UCSD-AML1 (cell line): ENCODE data around the gene VPS37B.

Experiments
- DNase-seq: peaks from one replicate; lab custom pipeline; 2025; ENCODE audit not compliant: unreplicated experiment; lab: John Stamatoyannopoulos, UW

The VPS37B gene

DNA sequence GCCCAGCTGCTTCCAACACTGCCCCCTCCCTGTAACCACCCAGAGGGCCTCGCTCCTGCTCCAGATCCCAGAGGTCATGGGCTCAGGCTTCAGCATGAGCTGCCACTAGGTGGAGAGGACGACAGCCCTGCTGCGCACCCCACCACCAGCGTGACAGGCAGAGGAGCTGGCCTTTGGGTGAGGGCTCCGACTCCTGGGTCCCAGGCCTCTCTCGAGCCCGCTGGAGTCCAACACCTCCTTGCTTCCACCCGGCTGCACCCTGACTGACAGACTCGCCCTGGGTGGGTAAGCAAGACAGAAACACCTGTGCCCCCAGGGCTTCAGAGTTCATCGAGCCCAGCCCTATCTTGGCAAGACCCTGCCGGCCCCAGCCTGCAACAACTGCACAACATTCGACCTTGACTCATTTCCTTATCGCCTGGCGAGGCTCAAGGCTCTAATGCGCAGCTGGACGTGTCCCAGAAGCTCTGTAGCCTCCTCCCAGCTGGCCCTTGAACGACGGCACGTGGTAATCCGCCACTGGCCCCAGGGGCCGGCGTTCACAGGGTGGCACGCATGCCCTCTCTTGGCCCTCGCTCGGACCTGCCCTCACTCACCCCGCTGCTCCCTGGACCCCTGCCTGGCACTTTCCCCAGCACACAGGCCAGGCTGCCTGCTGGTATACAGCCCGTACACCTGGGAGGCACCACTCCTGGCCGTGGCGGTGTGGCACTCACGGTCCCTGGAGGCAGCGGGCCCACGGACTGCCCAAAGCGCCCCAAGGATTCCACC is 28.0 kb downstream of the VPS37B start:
- peak; percentile 28 for DNase-seq

DNA sequence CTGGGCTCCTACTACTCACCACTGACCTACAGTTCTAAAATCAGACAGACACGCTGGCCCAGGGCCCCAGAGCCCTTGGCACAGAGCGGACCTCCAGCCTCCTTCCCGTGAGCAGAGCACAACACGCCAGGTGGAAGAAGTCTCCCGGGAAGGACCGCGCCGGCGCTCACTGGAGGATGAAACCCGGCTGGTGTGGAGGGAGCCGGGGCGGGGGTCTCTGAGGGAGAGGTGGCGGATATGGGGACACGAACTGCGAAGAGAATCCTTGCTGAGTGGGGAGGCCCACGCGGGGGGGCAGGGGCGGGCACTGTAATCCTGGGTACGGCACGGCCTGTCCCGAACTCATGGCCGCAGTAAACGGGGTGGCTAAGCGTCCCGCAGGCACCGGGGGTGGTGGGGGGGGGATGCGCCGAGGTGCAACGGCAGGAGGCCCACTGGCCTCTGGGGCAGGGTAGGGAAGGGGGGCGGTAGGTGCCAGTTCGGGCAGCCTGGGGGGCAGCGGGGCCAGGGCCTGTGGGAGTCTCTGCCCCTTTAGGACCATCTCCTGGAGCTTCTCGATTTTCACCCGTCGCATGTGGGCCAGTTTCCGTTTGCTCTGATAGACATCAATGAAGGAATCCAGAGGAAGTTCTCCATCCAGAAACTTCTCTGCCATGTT is 28.8 kb downstream of the VPS37B start:
- DNase-seq, result no peak

DNA sequence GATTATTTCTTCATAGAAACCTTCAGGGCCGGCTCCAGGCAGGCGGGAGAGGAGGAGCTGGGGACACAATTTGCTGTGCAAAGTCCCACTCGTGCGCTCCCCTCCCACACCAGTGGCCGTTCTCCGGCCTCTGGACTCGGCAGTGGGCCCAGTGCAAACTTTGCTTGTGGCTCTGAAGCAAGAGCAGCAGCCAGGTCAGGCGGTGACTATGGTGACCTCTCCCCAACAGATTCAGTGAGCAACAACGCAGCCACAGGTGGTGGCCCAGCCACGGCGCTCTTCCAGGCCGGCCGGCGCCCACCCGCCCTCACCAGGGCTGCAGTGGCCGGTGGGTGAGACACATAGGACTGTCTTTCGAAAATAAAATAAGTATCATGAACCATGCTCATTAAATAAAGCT is 29.5 kb downstream of the VPS37B start:
- no peak for DNase-seq

DNA sequence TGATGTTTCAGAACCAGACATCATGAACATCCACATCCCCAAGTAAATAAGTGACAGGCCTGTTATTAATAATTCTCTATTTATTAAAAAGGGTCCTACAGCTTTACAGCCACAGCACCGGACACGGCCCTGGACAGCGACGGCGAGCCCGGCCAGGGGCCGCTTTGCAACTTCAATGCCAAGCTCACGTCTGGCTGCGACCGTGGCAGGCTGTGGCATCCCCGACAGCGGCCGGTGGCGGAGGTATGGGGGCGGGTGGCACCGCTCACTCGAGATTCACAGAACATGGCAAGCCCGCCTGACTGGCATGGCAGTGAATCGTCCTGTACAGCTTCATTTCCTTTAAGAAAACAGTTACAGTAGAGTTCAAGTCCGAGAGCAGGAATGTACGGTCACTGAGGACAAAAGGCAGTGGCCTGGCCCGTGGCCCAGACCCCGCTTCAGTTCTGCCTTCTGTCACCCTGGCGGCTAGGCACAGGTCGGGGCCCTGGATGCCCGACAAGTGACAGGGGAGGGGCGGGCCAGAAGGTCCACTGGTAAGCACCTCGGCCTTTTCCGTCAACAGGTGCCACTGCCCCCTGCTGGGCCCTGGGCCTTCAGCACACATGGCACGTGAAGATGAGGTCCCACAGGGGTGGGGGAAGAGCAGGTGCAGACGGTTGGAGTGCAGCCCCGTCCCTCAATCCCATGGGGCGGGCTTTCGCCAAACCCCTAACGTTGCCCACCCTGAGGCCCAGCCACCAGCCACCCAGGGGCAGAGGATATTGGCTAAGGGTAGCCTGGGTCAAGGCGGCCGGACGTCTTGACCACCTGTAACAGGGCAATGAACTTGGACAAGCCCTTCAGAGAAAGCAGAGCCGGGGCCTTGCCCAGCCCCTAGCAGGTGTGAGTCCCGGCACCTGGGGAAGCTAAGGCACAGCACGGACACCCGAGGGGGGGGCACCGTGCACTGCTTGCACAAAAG is 30.4 kb downstream of the VPS37B start:
- DNase-seq, result peak; percentile 25

DNA sequence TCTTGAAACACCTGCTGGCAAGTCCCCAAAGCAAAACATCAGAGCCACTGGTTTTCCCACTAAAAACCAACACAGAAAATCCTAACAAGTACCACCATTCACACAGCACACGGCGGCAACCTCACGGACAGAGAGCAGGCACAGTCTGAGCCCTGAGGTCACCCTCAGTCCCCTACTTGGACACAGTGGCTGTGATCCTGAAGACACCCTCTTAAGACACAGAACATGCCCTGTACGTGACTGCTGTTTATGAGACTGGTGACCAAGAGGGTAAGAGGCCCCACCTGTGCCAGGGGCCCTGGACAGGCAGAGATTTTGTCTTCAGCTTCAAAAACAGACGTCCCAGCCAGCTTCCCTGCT is 31.1 kb downstream of the VPS37B start:
- no peak for DNase-seq

DNA sequence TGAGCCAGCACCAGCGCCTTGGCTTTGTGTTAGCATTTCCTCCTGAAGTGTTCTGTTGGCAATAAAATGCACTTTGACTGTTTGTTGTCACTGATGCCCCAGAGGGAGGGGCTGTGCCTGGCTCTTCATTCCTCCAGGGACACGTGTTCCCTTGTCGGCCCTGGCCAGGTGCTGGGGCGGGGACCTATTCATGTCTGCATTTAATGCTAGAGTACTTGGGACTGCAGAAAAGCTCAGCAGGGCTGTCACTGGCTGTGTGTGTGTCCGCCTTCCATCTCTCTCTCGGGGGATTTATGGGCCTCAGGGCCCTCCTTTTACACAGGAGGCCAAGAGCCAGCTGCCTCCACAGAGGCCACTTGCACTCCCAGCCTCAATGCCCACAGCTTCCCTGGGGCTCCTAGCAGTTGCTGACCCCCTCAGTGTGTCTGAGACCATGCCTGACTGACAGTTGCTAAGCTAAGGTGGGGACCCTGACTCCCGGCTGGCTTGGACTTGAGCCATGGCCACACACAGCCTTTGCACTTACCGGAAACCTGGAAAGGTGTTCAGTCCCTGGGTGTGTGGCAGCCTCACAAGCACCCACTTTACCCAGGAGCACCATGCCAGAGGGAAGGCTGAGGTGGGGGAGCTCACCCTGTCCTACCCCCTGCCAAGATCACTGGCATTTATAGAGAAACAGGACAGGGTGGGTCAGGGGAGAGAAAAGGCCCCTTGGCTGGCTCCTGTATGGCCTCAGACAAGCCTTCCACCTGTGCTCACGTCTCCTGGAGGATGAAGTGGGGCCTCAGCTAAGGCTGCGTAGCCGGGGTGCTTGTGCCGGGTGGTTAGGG is 32.8 kb downstream of the VPS37B start:
- DNase-seq, result no peak

DNA sequence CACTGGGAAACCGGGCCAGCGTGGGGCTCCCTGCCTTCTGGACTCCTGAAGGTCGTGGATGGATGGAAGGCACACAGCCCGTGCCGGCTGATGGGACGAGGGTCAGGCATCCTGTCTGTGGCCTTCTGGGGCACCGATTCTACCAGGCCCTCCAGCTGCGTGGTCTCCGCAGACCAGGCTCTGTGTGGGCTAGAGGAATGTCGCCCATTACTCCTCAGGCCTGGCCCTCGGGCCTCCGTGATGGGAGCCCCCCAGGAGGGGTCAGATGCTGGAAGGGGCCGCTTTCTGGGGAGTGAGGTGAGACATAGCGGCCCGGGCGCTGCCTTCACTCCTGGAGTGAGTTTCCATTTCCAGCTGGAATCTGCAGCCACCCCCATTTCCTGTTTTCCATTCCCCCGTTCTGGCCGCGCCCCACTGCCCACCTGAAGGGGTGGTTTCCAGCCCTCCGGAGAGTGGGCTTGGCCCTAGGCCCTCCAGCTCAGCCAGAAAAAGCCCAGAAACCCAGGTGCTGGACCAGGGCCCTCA is 33.8 kb downstream of the VPS37B start:
- no peak for DNase-seq

DNA sequence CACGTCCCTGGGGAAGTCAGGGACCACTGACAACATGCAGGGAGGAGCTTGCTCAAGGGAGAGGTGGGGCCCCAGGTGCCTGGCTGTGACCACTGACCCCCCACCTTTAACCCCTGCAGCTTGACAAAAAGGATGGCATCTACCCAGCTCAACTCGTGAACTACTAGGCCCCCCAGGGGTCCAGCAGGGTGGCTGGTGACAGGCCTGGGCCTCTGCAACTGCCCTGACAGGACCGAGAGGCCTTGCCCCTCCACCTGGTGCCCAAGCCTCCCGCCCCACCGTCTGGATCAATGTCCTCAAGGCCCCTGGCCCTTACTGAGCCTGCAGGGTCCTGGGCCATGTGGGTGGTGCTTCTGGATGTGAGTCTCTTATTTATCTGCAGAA is 34.3 kb downstream of the VPS37B start:
- DNase-seq, result no peak

DNA sequence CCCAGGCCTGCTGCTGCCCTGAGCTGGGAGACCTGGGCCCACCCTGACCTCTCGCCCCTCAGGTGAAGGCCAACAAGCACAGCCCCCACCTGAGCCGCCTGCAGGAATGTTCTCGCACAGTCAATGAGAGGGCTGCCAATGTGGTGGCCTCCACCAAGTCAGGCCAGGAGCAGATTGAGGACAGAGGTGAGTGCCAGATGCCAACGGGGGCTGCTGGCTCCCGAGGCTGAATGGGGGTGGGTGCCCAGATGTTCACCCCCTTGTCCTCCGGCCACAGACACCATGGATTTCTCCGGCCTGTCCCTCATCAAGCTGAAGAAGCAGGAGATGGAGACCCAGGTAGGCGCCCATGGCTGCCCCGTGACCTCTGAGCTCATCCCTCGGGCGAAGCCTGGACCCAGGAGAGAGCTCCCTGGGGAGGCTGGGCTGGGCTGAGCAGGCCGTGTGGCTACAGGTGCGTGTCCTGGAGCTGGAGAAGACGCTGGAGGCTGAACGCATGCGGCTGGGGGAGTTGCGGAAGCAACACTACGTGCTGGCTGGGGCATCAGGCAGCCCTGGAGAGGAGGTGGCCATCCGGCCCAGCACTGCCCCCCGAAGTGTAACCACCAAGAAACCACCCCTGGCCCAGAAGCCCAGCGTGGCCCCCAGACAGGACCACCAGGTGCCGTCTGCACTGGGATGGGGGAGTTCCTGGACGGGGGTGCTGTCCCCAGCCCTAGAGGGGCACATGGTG is 34.9 kb downstream of the VPS37B start:
- no peak for DNase-seq

DNA sequence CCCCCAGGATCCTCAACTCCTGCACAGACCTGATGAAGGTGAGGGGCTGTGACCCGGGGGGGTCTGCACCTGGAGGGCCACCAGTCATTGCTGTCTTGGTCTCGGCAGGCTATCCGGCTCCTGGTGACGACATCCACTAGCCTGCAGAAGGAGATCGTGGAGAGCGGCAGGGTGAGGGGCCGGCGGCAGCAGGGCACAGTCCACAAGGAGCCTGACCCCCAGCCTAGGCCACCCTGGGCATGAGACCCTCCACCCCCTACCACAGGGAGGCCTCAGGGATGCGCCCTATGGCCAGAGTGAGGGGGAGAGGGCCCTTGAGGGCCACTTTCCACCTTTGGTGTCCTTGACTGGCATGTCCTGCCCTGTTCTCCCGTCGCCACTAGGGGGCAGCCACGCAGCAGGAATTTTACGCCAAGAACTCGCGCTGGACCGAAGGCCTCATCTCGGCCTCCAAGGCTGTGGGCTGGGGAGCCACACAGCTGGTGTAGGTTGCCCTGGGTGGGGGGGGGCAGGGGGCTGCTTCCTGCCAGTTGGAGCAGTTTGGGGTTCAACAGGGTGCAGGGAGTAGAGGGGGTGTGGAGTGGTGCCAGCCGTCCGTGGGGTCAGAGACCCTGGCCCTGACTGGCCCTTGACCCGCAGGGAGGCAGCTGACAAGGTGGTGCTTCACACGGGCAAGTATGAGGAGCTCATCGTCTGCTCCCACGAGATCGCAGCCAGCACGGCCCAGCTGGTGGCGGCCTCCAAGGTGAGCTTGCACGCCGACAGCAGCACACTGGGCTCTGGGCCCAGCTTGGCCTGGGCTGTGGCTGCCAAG is 35.7 kb downstream of the VPS37B start:
- DNase-seq, result peak; percentile 80

DNA sequence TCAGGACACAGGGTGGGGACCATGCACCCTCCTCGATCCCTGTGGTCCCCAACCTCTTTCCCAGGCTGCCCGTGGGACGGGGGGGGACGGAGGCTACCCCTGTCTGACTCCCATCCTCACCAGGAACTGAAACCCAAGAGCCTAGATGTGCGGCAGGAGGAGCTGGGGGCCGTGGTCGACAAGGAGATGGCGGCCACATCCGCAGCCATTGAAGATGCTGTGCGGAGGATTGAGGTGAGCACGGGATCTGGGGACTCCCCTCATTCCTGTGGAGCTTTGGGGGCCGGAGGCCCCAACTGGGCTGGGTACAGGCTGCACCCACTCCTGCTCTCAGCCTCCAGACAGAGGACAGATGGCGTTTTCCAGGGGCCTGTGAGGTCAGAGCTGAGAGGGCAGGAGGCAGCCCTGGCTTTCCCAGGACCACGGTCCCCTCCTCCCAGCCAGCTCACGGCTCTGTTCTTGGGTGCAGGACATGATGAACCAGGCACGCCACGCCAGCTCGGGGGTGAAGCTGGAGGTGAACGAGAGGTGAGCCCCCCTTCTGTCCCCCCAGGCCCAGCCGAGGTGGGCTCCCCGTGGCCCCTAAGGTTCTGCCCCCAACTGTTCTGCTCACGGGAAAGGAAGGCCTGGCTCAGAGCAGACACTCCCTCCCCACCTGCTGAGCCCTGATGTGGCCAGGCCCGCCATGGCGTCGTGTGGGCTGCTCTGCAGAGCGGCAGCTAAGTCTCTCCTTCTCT is 36.5 kb downstream of the VPS37B start:
- no peak for DNase-seq

DNA sequence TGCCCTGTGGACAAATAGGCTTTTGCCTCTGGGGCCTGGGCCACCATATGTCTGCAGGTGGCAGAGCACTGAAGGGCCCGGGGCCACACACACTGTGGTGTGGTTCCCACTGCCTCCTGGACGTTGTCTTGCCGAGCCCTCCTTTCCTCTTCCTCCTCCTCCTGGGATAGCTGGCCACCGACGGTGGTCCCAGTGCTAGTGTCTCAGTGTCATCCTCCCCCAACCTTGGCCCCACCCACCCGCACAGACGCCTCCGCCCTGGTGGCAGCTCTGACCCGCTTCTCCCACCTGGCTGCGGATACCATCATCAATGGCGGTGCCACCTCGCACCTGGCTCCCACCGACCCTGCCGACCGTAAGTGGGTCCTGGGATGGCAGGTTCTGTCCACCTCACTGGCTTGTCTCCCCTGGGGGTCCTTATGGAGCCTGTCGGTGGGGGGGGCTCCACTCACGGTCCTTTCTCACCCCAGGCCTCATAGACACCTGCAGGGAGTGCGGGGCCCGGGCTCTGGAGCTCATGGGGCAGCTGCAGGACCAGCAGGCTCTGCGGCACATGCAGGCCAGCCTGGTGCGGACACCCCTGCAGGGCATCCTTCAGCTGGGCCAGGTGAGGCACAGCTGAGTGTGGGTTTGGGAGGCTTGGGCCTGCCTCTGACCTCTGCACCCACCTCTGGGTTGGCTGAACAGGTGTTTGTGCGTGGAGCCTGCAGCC is 37.2 kb downstream of the VPS37B start:
- DNase-seq, result no peak

DNA sequence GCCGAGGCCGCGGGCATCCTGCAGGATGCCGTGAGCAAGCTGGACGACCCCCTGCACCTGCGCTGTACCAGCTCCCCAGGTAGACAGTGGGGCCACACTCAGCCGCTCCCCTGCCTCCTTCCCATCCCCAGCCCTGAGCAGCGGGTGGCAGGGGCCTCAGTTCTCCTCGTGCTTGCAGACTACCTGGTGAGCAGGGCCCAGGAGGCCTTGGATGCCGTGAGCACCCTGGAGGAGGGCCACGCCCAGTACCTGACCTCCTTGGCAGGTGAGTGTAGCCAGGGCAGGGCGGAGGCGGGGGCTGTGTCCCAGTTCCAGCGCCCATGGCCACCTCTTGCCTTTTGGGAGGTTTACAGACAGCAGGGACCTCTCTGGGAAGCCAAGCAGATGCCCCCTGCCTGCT is 37.8 kb downstream of the VPS37B start:
- no peak for DNase-seq

DNA sequence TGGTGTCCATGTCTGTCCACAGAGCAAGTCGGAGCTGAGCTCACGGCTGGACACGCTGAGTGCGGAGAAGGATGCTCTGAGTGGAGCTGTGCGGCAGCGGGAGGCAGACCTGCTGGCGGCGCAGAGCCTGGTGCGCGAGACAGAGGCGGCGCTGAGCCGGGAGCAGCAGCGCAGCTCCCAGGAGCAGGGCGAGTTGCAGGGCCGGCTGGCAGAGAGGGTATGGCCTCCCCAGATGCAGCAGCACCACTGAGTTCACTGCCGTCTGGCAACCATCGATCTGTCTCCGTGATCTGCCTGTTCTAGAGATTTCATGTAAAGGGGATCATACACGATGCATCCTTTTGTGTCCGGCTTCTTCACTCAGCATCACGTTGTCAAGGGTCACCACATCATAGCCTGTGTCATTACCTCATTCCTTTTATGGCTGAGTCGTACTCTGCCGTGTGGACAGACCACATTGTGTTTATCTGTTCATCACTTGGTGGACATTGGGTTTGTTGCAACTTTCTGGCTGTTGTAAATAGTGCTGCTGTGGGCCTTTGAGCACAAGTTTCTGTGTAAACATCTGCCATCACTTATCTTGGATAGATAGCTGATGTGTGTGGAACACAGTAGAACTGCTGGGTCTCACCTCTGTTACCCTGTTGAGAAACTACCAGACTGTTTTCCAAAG is 38.8 kb downstream of the VPS37B start:
- no peak for DNase-seq

DNA sequence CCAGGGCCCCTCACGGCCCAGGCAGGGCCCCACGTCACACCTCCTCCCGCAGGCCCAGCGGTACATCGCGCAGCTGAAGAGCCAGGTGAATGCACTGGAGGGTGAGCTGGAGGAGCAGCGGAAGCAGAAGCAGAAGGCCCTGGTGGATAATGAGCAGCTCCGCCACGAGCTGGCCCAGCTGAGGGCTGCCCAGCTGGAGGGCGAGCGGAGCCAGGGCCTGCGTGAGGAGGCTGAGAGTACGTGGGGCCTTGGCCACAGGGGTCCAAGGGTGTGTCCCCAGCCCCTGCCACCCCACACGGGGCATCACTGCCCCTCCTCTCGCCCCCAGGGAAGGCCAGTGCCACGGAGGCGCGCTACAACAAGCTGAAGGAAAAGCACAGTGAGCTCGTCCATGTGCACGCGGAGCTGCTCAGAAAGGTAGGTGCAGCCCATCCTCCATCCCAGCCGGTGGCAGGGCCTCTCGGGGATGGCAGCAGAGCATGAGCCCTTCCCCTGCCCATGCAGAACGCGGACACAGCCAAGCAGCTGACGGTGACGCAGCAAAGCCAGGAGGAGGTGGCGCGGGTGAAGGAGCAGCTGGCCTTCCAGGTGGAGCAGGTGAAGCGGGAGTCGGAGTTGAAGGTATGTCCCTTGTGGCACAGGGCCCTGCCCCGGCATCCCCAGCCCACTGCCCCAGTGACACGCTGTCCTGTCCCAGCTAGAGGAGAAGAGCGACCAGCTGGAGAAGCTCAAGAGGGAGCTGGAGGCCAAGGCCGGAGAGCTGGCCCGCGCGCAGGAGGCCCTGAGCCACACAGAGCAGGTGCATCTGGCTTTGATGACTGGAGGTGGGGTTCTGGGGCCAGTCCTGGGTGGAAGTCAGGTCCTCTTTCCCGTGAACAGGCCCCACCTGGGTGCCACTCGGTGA is 39.7 kb downstream of the VPS37B start:
- no peak for DNase-seq
